ENCODE results near the gene B4GAT1. TPM values are rescaled to one million over a fixed set of nuclear protein-coding genes. Genes with fewer than 3 reads are reported as not detected.

Gene B4GAT1
- total and polyA plus RNA-seq, 2 of the 13 experiments (the other 11 are each of a cell fraction or from before 2014, with no cell fraction given): 40.4 to 109 TPM

DNA sequence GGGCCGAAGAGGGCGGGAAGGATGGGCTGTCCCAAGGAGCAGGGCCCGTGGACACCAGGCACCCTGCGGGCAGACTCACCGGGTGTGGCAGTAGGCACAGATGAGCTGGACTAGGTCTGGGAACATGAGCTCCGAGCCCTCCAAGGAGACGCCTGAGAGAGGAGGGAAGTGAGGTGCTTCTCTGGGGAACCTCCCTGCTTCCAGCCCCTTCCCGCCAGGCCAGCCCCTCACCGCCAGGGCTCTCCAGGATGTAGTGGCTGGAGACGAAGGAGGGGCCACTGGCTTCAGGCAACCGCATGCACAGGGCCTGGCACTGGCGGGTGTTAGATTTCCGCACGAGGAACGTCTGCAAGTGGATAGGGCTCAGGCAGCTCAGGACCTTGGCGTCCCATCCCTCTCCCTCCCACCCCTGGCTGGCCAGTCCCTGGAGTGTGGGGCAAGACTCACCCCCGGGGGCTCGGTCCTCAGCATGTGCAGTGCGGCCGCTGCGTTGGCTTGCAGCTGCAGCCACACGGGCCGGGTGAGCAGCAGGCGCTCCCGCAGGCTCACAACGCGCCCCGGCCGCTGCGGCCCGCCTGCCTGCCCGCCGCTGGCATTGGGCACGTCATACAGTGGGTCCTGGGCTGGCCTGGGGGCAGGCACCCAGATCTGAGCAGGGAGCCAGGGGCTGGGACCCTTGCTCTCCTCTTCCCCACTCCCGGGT lies 11.7 kb downstream of the B4GAT1 start (continued):
- peak; percentile 25; the same call in 1 of the 2 replicates for TF ChIP-seq ZNF761 (CRISPR knock-in tag; conservative IDR thresholded peaks at IDR 0.05)
- TF ChIP-seq ZNF317 (CRISPR knock-in tag; IDR thresholded peaks at IDR 0.05): no peak
- peak in 1 of 2 experiments; percentile 14; a peak in 1 of 4 replicates for TF ChIP-seq POLR2A (IDR thresholded peaks at IDR 0.05; ENCODE audit: insufficient read depth in 1 of 2, low read depth in 2 of 2, low read length in 2 of 2)
- TF ChIP-seq ZNF558 (CRISPR knock-in tag; IDR thresholded peaks at IDR 0.05; ENCODE audit: borderline replicate concordance): 0 out of 2 replicates have a peak, but pooled peaks have one; percentile 2
- TF ChIP-seq, protein P1, sequence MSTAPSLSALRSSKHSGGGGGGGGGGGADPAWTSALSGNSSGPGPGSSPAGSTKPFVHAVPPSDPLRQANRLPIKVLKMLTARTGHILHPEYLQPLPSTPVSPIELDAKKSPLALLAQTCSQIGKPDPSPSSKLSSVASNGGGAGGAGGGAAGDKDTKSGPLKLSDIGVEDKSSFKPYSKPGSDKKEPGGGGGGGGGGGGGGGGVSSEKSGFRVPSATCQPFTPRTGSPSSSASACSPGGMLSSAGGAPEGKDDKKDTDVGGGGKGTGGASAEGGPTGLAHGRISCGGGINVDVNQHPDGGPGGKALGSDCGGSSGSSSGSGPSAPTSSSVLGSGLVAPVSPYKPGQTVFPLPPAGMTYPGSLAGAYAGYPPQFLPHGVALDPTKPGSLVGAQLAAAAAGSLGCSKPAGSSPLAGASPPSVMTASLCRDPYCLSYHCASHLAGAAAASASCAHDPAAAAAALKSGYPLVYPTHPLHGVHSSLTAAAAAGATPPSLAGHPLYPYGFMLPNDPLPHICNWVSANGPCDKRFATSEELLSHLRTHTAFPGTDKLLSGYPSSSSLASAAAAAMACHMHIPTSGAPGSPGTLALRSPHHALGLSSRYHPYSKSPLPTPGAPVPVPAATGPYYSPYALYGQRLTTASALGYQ (CRISPR knock-in tag; IDR thresholded peaks at IDR 0.05): no peak
- TF ChIP-seq, protein P2, sequence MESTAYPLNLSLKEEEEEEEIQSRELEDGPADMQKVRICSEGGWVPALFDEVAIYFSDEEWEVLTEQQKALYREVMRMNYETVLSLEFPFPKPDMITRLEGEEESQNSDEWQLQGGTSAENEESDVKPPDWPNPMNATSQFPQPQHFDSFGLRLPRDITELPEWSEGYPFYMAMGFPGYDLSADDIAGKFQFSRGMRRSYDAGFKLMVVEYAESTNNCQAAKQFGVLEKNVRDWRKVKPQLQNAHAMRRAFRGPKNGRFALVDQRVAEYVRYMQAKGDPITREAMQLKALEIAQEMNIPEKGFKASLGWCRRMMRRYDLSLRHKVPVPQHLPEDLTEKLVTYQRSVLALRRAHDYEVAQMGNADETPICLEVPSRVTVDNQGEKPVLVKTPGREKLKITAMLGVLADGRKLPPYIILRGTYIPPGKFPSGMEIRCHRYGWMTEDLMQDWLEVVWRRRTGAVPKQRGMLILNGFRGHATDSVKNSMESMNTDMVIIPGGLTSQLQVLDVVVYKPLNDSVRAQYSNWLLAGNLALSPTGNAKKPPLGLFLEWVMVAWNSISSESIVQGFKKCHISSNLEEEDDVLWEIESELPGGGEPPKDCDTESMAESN (CRISPR knock-in tag; conservative IDR thresholded peaks at IDR 0.05): no peak
- no peak for TF ChIP-seq YY1 (IDR thresholded peaks at IDR 0.05; ENCODE audit: insufficient read depth, insufficient replicate concordance, low read depth, low read length)
- TF ChIP-seq CEBPG (CRISPR knock-in tag; IDR thresholded peaks at IDR 0.05): no peak
- TF ChIP-seq, protein P3, sequence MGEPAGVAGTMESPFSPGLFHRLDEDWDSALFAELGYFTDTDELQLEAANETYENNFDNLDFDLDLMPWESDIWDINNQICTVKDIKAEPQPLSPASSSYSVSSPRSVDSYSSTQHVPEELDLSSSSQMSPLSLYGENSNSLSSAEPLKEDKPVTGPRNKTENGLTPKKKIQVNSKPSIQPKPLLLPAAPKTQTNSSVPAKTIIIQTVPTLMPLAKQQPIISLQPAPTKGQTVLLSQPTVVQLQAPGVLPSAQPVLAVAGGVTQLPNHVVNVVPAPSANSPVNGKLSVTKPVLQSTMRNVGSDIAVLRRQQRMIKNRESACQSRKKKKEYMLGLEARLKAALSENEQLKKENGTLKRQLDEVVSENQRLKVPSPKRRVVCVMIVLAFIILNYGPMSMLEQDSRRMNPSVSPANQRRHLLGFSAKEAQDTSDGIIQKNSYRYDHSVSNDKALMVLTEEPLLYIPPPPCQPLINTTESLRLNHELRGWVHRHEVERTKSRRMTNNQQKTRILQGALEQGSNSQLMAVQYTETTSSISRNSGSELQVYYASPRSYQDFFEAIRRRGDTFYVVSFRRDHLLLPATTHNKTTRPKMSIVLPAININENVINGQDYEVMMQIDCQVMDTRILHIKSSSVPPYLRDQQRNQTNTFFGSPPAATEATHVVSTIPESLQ (CRISPR knock-in tag; conservative IDR thresholded peaks at IDR 0.05): no peak
- peak; percentile 24; the same call in 1 of the 2 replicates for TF ChIP-seq ZNF607 (CRISPR knock-in tag; IDR thresholded peaks at IDR 0.05; ENCODE audit: borderline replicate concordance)
- TF ChIP-seq, protein P4, sequence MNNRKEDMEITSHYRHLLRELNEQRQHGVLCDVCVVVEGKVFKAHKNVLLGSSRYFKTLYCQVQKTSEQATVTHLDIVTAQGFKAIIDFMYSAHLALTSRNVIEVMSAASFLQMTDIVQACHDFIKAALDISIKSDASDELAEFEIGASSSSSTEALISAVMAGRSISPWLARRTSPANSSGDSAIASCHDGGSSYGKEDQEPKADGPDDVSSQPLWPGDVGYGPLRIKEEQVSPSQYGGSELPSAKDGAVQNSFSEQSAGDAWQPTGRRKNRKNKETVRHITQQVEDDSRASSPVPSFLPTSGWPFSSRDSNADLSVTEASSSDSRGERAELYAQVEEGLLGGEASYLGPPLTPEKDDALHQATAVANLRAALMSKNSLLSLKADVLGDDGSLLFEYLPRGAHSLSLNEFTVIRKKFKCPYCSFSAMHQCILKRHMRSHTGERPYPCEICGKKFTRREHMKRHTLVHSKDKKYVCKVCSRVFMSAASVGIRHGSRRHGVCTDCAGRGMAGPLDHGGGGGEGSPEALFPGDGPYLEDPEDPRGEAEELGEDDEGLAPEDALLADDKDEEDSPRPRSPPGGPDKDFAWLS (CRISPR knock-in tag; IDR thresholded peaks at IDR 0.05; ENCODE audit: borderline replicate concordance): no peak
- TF ChIP-seq ATF7 (IDR thresholded peaks at IDR 0.05): no peak
- no peak for TF ChIP-seq ATF7 (CRISPR knock-in tag; IDR thresholded peaks at IDR 0.05)
- TF ChIP-seq NR1H2 (CRISPR knock-in tag; IDR thresholded peaks at IDR 0.05; ENCODE audit: borderline replicate concordance, low read depth): no peak
- no peak for TF ChIP-seq GZF1 (CRISPR knock-in tag; IDR thresholded peaks at IDR 0.05)
- no peak for TF ChIP-seq TSC22D2 (CRISPR knock-in tag; IDR thresholded peaks at IDR 0.05; ENCODE audit: borderline replicate concordance)
- no peak for TF ChIP-seq ZNF430 (CRISPR knock-in tag; IDR thresholded peaks at IDR 0.05)
- TF ChIP-seq, protein P5, sequence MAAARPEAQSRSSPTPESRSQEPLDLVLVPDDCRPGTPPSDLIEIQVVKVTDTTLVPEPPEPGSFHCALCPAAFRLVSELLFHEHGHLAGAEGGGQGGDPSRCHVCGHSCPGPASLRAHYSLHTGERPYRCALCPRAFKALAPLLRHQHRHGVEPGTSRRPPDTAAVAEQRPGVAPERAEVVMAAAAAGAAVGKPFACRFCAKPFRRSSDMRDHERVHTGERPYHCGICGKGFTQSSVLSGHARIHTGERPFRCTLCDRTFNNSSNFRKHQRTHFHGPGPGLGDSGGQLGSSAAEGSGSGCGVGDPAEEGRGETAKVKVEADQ (CRISPR knock-in tag; IDR thresholded peaks at IDR 0.05; ENCODE audit: borderline replicate concordance): no peak
- no peak for TF ChIP-seq ZBTB7B (CRISPR knock-in tag; IDR thresholded peaks at IDR 0.05)
- TF ChIP-seq ZNF616 (CRISPR knock-in tag; IDR thresholded peaks at IDR 0.05; ENCODE audit: low read depth): no peak
- TF ChIP-seq, protein P6, sequence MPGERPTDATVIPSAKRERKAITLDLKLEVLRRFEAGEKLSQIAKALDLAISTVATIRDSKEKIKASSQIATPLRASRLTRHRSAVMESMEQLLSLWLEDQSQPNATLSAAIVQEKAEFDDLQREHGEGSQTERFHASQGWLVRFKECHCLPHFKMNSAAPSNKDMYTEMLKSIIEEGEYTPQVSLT (CRISPR knock-in tag; IDR thresholded peaks at IDR 0.05; ENCODE audit: borderline replicate concordance, low read depth): no peak
